ENCODE data around the gene ATG4B. TPM values are rescaled to one million over a fixed set of nuclear protein-coding genes. Genes with fewer than 3 reads are reported as not detected.

The ATG4B gene
- total and polyA plus RNA-seq, 2 of the 8 experiments (the other 6 are each of a cell fraction or from before 2014, with no cell fraction given), result 103 to 155 TPM

DNA sequence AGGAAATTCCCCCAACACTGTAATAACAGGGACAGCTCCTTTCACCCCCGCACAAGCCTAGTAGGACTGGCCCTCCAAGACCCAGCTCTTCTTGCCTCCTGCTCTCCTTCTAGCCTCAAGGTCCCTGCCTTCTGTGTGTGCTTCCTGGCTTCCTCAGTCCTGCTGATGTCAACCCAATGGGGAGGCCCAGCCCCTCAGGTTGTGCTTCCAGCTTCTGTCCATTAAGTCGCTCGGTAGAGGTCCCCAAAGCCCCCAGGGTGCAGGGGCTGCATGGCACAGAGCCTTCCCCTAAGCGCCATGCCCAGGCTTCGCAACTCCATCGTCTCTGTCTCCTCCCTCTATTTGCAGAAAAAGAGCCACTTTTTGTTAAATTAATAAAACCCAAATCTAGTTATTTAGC lies 39.9 kb upstream of the ATG4B start (continued):
- TF ChIP-seq FOSL1 (IDR thresholded peaks at IDR 0.05; ENCODE audit: insufficient read depth, low read depth, low read length) (no peak), CHD2 (IDR thresholded peaks at IDR 0.05; ENCODE audit: low read length) (no peak), TEAD4 (IDR thresholded peaks at IDR 0.05; ENCODE audit: low read depth, low read length) (no peak), EP300 (IDR thresholded peaks at IDR 0.05; ENCODE audit: borderline replicate concordance in 1 of 2, low read depth in 2 of 2, low read length in 2 of 2) (no peak)

Data from H1 (cell line).